B cell (primary cell): ENCODE measurements around the gene MAPK10. TPM values are rescaled to one million over a fixed set of nuclear protein-coding genes. Genes with fewer than 3 reads are reported as not detected.

Source experiments
- ATAC-seq: fragments of 200-7000 bp; cut with Tn5 transposase; one replicate; pipeline ENCODE4 v1.10.0; 2021; ENCODE audit warnings: low read depth, mild to moderate bottlenecking, moderate number of reproducible peaks, moderate library complexity
- CTCF ChIA-PET: fragments of 350-600 bp; sonication (Branson Sonifier 250); formaldehyde crosslinking; loops from one replicate; lab custom pipeline; 2021; ENCODE audit warnings: antibody characterized with exemption, inconsistent platforms; lab: Charles Lee
- POLR2A ChIA-PET: fragments of 350-600 bp; sonication (Branson Sonifier 250); formaldehyde crosslinking; loops from one replicate; lab custom pipeline; 2021; ENCODE audit warnings: antibody characterized with exemption; lab: Charles Lee
- DNase-seq: peaks from one replicate; pipeline ENCODE4 v3.0.0; 2013
- H2AFZ ChIP-seq: 2 replicates; pipeline ENCODE4 v1.6.1; 2012; ENCODE audit warnings: mild to moderate bottlenecking, low read depth, low read length; ENCODE audit not compliant: insufficient read depth, poor library complexity, severe bottlenecking
- H3K27ac ChIP-seq, 2 donors: 1 replicate in 1 of 2; 2 replicates in 1 of 2; pipeline ENCODE4 v1.5.1; 2012 to 2013; ENCODE audit warnings: low read length in 2 of 2, mild to moderate bottlenecking in 2 of 2, moderate library complexity in 1 of 2
- H3K27me3 ChIP-seq, 4 experiments: fragments of 200-600 bp in 1 of 4; sonication (generic) in 1 of 4; replicated peaks in 1 of 4; 1 replicate in 2 of 4; 2 replicates in 2 of 4; pipeline versions ENCODE4 v1.6.1 to v1.7.0; 2013 to 2016; ENCODE audit warnings: low read length in 3 of 4, mild to moderate bottlenecking in 2 of 4, mixed read lengths in 1 of 4, moderate library complexity in 1 of 4; ENCODE audit not compliant: insufficient read depth in 4 of 4, control insufficient read depth in 3 of 4; ENCODE audit errors: control extremely low read depth in 1 of 4
- H3K36me3 ChIP-seq, 2 experiments: replicated peaks in 1 of 2; 1 replicate in 1 of 2; 2 replicates in 1 of 2; pipeline versions ENCODE4 v1.6.1 to v1.7.1; 2013; ENCODE audit warnings: low read length in 1 of 2; ENCODE audit not compliant: insufficient read depth in 2 of 2, control insufficient read depth in 1 of 2; ENCODE audit errors: control extremely low read depth in 1 of 2, extremely low read depth in 1 of 2
- H3K4me1 ChIP-seq, 2 donors: fragments of 200-600 bp in 1 of 2; sonication (generic) in 1 of 2; 1 replicate in 1 of 2; 2 replicates in 1 of 2; pipeline versions ENCODE4 v1.5.1 to v1.6.1; 2013 to 2017; ENCODE audit warnings: low read length in 2 of 2; ENCODE audit not compliant: control insufficient read depth in 2 of 2, insufficient read depth in 2 of 2
- H3K4me2 ChIP-seq: replicated peaks from 2 replicates; pipeline ENCODE3; 2012; ENCODE audit warnings: mild to moderate bottlenecking, low read depth, low read length; ENCODE audit not compliant: poor library complexity, severe bottlenecking
- H3K4me3 ChIP-seq, 5 experiments: fragments of 200-600 bp in 1 of 5; sonication (generic) in 1 of 5; 1 replicate in 3 of 5; 2 replicates in 2 of 5; pipeline versions ENCODE4 v1.5.1 to v1.7.0; 2011 to 2016; ENCODE audit warnings: low read length in 4 of 5, mild to moderate bottlenecking in 4 of 5, low read depth in 2 of 5, control low read depth in 1 of 5, moderate library complexity in 1 of 5; ENCODE audit not compliant: insufficient read depth in 1 of 5; ENCODE audit errors: control extremely low read depth in 1 of 5, extremely low read depth in 1 of 5
- H3K79me2 ChIP-seq: fragments of 200-600 bp; sonication (generic); one replicate; pipeline ENCODE4 v1.6.0; 2016; ENCODE audit warnings: low read length; ENCODE audit not compliant: control insufficient read depth, insufficient read depth
- H3K9ac ChIP-seq: fragments of 200-600 bp; sonication (generic); 2 replicates; pipeline ENCODE4 v1.6.1; 2017; ENCODE audit warnings: mild to moderate bottlenecking, low read length, moderate library complexity
- H3K9me3 ChIP-seq, 3 donors: one replicate each; pipeline versions ENCODE4 v1.6.1 to v1.7.1; 2013; ENCODE audit warnings: low read length in 2 of 3; ENCODE audit not compliant: control insufficient read depth in 2 of 3, insufficient read depth in 1 of 3; ENCODE audit errors: control extremely low read depth in 1 of 3
- H4K20me1 ChIP-seq: 2 replicates; pipeline ENCODE4 v1.6.0; 2012; ENCODE audit warnings: mild to moderate bottlenecking, low read length; ENCODE audit not compliant: insufficient read depth, control insufficient read depth, poor library complexity, severe bottlenecking
- H3K27ac Mint-ChIP-seq: one replicate; pipeline ENCODE4 v1.8.0; 2021; ENCODE audit warnings: mixed read lengths
- H3K27me3 Mint-ChIP-seq: one replicate; pipeline ENCODE4 v1.8.0; 2021; ENCODE audit warnings: mixed read lengths
- H3K4me1 Mint-ChIP-seq: one replicate; pipeline ENCODE4 v1.8.0; 2021; ENCODE audit warnings: mixed read lengths
- H3K4me3 Mint-ChIP-seq: one replicate; pipeline ENCODE4 v1.8.0; 2021; ENCODE audit warnings: mixed read lengths
- H3K9me3 Mint-ChIP-seq: one replicate; pipeline ENCODE4 v1.8.0; 2022; ENCODE audit warnings: mixed read lengths; ENCODE audit not compliant: insufficient read depth
- EZH2 ChIP-seq: IDR thresholded peaks from 2 replicates; pipeline ENCODE4 v1.6.1; 2012; ENCODE audit warnings: borderline replicate concordance, low read depth, mild to moderate bottlenecking, moderate library complexity, low read length; ENCODE audit not compliant: insufficient read depth, poor library complexity, severe bottlenecking
- WGBS: methylation state at CpG from one replicate; pipeline ENCODE4 v1.1.5; 2013; ENCODE audit warnings: missing lambda C conversion rate; ENCODE audit not compliant: insufficient coverage; 5-methylcytosine and 5-hydroxymethylcytosine counted together
- intact Hi-C: fragments of 100-400 bp; cut with micrococcal nuclease; formaldehyde crosslinking; loops from one replicate; pipeline ENCODE4 v1.10.0; 2022
- polyA plus RNA-seq: library from polyadenylated mRNA; depleted of rRNA; stranded (reverse); fragments of >200 nt; gene quantifications from 2 replicates; pipeline ENCODE4 v1.2.3, GENCODE V29; 2012
- total RNA-seq, 2 donors: library from RNA; stranded (reverse); fragments of 120-200 nt in 1 of 2; gene quantifications; 1 replicate in 1 of 2; 2 replicates in 1 of 2; pipeline versions ENCODE4 v1.2.3 to v1.2.4, GENCODE V29; 2013 to 2022
- TF ChIP-seq, protein P1 (sequence below): fragments of 200-600 bp; IDR thresholded peaks from one replicate; pipeline ENCODE4 v1.8.0; 2022; ENCODE audit warnings: antibody characterized with exemption, mild to moderate bottlenecking

Gene MAPK10
- total and polyA plus RNA-seq, 2 donors (not counting 1 experiment from before 2014, with no cell fraction given), result 0.03 to 3.1 TPM

DNA sequence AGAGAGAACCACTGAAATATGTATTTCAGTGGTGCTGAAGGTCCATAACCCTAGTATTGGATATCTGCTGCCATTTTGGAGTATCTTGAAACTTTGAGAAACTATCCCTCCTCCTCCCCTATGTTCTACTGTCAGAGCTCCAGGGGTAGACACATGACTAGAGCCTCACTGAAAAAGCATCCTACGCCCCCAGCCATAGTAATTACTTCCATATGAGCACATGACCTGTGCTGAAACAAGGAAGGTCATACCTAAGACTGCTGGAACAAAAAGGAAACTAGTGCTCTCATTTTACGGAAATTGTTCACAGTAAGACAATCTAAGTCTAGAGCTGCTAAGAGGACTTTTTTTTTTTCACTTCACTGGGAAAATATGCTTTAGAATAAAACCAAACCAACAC is 42.0 kb upstream of the MAPK10 start:
- no peaks in the 10 kb centered on the region for H3K9me3 Mint-ChIP-seq
- Histone ChIP-seq H3K79me2 (no peaks in the 10 kb centered on the region), H2AFZ (no peak overlapping the region), H3K9me3 (no peaks in the 10 kb centered on the region), H3K27me3 (no peaks in the 10 kb centered on the region), H3K27ac (no peak overlapping the region), H3K4me1 (no peaks in the 10 kb centered on the region), H3K9ac (no peak overlapping the region), H4K20me1 (no peaks in the 10 kb centered on the region), H3K36me3 (no peaks in the 10 kb centered on the region), H3K4me3 (no peak overlapping the region), H3K4me2 (no peak overlapping the region)
- ATAC-seq, result no peak
- ChIA-PET POLR2A (interaction anchor here (0.7 kb wide), 1 partner anchor 14 kb away, joined by 3 read pairs; no protein-coding TSS in a partner anchor), CTCF (no interaction called here)
- H3K27me3 Mint-ChIP-seq, result peaks cover 10% of the 10 kb centered on the region
- H3K4me1 Mint-ChIP-seq, result no peaks in the 10 kb centered on the region
- no peak overlapping the region for H3K27ac Mint-ChIP-seq
- intact Hi-C loops, result no loop called here
- 71% methylated on average over 1 of the region's 2 CpGs for WGBS
- TF ChIP-seq EZH2, result no peak
- TF ChIP-seq, protein P1, sequence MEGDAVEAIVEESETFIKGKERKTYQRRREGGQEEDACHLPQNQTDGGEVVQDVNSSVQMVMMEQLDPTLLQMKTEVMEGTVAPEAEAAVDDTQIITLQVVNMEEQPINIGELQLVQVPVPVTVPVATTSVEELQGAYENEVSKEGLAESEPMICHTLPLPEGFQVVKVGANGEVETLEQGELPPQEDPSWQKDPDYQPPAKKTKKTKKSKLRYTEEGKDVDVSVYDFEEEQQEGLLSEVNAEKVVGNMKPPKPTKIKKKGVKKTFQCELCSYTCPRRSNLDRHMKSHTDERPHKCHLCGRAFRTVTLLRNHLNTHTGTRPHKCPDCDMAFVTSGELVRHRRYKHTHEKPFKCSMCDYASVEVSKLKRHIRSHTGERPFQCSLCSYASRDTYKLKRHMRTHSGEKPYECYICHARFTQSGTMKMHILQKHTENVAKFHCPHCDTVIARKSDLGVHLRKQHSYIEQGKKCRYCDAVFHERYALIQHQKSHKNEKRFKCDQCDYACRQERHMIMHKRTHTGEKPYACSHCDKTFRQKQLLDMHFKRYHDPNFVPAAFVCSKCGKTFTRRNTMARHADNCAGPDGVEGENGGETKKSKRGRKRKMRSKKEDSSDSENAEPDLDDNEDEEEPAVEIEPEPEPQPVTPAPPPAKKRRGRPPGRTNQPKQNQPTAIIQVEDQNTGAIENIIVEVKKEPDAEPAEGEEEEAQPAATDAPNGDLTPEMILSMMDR, result no peak
- no peak overlapping the region for H3K4me3 Mint-ChIP-seq
- no peak for DNase-seq

DNA sequence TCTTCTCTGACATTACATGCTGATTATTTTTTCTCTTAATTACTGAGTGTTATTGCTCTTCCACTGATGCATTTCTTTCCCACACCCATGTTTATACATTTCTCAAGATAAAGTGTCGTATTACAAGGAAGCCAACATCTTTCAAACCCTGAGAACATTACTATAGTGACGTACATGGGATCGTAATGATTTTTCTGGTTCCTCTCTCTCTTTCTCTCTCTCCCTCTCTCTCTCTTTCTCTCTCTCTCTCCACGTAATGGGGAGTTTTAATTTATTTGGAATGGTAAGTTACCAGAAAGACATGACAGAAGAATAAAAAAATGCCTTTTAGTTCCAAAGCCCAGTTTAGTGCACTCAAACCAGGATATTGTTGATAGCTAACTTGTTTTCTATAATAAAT is 40.4 kb upstream of the MAPK10 start:
- no peak overlapping the region for H3K4me3 ChIP-seq
- WGBS, result no CpG with 5 or more reads among the region's 4 CpGs
- H3K27ac Mint-ChIP-seq, result no peak overlapping the region

More for the DNA sequence above, 40.4 kb upstream of the MAPK10 start:
- no peaks in the 10 kb centered on the region for H4K20me1 ChIP-seq
- no peaks in the 10 kb centered on the region for H3K4me1 Mint-ChIP-seq
- H3K4me2 ChIP-seq, result no peak overlapping the region
- DNase-seq, result no peak
- no peaks in the 10 kb centered on the region for H3K27me3 ChIP-seq
- no peaks in the 10 kb centered on the region for H3K79me2 ChIP-seq
- no peak overlapping the region for H3K4me3 Mint-ChIP-seq
- CTCF ChIA-PET, result no interaction called here
- H3K36me3 ChIP-seq, result no peaks in the 10 kb centered on the region
- no peaks in the 10 kb centered on the region for H3K4me1 ChIP-seq
- intact Hi-C loops, result no loop called here
- no peaks in the 10 kb centered on the region for H3K9me3 ChIP-seq
- H3K9me3 Mint-ChIP-seq, result no peaks in the 10 kb centered on the region
- no peak overlapping the region for H2AFZ ChIP-seq
- TF ChIP-seq EZH2, result no peak
- TF ChIP-seq, protein P1, result no peak
- H3K27ac ChIP-seq, result no peak overlapping the region
- no peak overlapping the region for H3K9ac ChIP-seq
- POLR2A ChIA-PET, result no interaction called here
- ATAC-seq, result no peak
- H3K27me3 Mint-ChIP-seq, result peaks cover 10% of the 10 kb centered on the region
